GM12801 (cell line): ENCODE measurements around the gene GFY.

Experiments
- TF ChIP-seq, protein P1 (sequence below): IDR thresholded peaks from one replicate; pipeline ENCODE4 v1.5.1; 2011; ENCODE audit warnings: control low read depth; ENCODE audit not compliant: insufficient read length; ENCODE audit errors: extremely low read depth

GFY gene

DNA sequence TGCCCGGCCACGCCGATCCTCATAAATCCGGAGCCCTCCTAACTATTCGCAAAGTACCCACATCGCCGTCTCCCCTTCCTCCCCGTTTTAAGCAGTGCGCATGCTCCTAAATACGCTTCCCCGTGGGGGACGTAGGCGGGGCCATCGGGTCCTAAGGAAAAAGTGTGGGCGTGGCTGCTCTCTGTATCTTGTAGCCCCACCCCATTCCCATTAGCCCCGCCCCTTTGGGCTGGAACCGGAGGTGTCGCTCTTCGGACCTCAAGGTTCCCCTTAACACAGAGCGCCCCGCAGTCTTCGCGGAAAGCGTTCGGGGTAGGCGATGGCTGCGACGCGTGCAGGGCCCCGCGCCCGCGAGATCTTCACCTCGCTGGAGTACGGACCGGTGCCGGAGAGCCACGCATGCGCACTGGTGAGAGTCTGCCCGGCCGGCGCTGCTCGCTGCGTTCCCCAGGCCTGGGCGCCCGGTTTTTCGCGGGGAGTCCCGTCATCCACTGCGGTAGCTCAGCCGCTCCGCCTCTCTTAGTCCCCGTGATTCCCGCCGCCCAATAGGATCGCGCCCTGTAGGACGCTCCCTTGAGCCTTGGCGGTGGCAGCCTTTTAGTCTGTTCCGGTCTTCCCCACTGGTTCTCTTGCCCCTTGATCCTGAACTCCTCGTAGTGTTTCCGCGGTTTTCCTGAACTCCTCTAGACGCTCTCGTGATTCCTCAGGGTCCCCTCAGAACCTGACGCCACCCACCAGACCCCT, 28.0 kb downstream of the GFY start, which contains the start of gene ALDH16A1:
Gene ALDH16A1 (plus strand): TSS at position 213 of the 744 bp plus-strand sequence. CDS start 107 bp downstream, at position 320.
- TF ChIP-seq, protein P1, sequence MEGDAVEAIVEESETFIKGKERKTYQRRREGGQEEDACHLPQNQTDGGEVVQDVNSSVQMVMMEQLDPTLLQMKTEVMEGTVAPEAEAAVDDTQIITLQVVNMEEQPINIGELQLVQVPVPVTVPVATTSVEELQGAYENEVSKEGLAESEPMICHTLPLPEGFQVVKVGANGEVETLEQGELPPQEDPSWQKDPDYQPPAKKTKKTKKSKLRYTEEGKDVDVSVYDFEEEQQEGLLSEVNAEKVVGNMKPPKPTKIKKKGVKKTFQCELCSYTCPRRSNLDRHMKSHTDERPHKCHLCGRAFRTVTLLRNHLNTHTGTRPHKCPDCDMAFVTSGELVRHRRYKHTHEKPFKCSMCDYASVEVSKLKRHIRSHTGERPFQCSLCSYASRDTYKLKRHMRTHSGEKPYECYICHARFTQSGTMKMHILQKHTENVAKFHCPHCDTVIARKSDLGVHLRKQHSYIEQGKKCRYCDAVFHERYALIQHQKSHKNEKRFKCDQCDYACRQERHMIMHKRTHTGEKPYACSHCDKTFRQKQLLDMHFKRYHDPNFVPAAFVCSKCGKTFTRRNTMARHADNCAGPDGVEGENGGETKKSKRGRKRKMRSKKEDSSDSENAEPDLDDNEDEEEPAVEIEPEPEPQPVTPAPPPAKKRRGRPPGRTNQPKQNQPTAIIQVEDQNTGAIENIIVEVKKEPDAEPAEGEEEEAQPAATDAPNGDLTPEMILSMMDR: no peak

DNA sequence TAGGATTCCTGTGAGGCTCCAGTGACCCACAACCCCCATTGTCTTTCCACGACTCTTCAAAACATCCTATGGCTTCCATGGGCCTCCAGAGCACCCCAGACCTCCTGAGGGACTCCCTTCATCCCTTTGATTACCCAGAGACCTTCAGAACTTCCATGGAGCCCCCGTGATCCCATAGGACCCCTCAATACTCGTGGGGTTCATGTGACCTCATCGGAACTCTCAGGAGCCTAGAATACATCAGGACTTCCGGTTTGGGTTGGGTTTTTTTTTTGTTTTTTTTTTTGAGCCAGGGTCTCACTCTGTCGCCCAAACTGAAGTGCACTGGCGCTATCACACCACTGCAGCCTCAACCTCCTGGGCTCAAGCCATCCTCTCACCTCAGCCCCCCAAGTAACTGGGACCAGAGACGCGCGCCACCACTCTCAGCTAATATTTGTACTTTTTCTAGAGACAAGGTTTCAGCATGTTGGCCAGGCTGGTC, 28.6 kb downstream of the GFY start:
- TF ChIP-seq, protein P1: no peak

DNA sequence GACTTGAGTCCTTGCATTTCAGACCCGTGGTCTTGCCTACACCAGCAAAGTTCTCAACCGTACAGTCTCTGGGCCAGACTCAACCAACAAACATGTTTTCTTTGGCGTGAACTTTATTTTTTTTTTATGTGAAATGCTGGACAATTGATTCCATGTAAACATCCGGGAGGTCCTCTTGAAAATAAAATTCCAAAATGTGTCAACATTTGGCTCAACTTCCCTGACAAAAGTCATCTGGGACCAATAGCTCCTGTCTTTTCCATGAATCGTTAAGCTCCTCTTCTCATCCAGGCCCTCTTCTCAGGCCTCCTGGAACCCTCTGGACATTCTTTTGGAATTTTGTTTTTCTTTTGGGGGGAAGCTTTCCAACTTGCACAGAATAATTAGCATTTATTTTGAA, 30.6 kb downstream of the GFY start:
- TF ChIP-seq, protein P1: no peak

DNA sequence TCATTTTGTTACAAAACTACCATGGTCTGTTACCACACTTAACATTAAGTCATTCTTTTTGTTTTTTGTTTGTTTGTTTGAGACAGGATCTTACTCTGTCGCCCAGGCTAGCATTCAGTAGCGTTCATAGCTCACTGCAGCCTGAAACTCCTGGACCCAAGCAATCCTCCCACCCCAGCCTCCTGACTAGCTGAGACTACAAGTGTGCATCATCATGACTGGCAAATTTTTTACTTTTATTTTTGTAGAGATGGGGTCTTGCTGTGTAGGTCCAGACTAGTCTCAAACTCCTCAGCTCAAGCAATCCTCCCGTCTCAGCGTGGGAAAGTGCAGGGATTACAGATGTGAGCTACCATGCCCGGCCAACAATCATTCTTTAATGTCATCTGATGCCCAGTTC, 31.1 kb downstream of the GFY start:
- TF ChIP-seq, protein P1: no peak

DNA sequence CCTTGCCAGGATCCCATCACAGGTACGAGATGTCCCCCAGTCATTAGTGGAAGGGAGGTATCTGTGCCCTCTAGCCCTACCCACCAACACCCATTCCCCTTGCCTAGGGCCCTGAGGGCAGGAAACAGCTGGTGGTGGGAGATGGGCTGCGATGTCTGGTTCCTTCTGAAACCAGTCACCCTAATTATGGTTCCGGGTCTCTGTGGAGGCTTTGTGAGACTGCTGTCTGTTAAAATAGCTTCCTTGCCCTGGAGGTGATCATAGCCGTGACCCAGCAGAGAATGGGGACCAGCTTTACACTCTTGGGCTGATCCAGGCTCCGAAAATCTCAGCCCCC, 33.3 kb downstream of the GFY start:
- TF ChIP-seq, protein P1: no peak

DNA sequence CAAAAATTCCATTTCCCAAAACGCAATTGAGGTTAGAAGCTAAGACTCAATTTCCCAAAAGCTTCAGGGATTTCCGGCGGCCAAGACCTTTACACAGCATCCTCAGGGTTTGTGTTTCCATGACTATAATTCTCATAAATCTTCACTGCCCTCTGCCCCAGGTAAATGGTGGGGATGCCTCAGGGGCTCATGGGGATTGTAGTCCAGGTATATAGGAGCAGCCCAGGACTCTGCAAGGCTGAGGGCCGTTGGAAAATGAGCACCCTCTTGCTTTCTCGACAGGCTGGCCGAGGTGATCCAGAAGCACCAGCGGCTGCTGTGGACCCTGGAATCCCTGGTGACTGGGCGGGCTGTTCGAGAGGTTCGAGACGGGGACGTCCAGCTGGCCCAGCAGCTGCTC, 34.2 kb downstream of the GFY start:
- TF ChIP-seq, protein P1: no peak

DNA sequence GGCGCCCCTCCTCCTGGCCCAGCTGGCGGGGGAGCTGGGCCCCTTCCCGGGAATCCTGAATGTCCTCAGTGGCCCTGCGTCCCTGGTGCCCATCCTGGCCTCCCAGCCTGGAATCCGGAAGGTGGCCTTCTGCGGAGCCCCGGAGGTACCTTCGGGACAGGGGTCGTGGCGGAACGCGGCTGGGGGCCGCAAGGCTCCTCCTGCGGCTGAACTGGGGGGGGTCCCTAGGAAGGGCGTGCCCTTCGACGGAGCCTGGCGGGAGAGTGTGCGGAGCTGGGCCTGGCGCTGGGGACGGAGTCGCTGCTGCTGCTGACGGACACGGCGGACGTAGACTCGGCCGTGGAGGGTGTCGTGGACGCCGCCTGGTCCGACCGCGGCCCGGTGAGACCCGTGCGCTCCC, 36.5 kb downstream of the GFY start:
- TF ChIP-seq, protein P1: no peak

DNA sequence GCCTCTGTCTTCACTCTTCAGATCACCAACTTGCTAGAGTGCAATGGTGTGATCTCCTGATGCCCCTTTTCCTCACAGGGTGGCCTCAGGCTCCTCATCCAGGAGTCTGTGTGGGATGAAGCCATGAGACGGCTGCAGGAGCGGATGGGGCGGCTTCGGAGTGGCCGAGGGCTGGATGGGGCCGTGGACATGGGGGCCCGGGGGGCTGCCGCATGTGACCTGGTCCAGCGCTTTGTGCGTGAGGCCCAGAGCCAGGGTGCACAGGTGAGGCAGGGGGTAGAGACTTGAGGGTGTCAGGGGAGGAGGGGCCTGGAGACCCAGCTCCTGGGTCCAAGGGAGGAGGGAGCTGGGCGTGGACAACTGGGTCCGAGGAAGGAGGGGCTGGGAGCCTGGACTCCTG, 37.3 kb downstream of the GFY start:
- TF ChIP-seq, protein P1: no peak
